Measurements from ENCODE around the gene GTPBP2.

DNA sequence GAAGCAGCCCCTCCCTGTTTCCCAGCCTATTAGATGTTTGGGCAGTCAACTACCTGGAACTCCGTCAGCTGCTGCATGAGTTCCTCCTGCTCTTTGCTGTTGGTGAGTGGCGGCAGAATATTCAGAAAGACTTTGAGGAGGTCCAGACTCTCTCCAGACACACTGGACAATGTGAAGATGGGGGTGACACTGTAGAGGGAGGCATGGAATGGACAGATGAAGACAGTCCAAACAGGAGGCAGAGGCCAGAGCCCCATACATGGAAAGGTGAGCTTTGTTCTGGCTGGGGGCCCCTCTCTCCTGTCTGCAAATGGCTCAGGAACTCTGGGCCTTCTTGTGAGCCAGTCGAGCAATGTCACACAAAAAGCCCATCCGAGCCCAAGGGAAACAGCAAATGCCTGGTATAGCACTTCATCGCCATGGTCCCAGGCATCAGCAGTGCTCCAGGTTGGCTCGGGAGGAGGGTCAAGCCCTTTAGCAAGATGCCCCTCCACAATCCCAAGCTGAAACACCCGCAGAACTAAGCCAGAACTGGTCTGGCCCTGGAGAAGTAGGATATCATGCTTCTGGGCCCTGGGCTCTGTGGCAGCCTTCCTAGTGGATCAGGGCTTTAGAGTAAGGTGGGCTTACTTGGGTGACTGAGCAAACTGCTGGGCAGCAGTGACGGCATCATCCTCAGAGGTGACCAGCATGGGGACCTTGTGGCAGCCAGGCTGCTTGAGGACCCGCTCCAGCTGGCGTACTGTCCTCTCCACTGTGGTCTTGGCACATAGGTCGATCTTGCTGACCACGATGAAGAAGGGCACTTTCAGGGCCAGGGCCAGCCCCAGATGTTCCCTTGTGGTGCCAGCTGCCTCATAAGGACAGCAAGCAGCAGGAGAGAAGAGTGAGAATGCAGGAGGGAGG is 4.9 kb downstream of the GTPBP2 start:
- TF ChIP-seq, protein P1, sequence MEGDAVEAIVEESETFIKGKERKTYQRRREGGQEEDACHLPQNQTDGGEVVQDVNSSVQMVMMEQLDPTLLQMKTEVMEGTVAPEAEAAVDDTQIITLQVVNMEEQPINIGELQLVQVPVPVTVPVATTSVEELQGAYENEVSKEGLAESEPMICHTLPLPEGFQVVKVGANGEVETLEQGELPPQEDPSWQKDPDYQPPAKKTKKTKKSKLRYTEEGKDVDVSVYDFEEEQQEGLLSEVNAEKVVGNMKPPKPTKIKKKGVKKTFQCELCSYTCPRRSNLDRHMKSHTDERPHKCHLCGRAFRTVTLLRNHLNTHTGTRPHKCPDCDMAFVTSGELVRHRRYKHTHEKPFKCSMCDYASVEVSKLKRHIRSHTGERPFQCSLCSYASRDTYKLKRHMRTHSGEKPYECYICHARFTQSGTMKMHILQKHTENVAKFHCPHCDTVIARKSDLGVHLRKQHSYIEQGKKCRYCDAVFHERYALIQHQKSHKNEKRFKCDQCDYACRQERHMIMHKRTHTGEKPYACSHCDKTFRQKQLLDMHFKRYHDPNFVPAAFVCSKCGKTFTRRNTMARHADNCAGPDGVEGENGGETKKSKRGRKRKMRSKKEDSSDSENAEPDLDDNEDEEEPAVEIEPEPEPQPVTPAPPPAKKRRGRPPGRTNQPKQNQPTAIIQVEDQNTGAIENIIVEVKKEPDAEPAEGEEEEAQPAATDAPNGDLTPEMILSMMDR (conservative IDR thresholded peaks at IDR 0.05): no peak
- TF ChIP-seq ZFX (IDR thresholded peaks at IDR 0.05): no peak

All from C4-2B (cell line).